Fibroblast of villous mesenchyme (primary cell): ENCODE measurements around the gene MEX3A. TPM values are rescaled to one million over a fixed set of nuclear protein-coding genes. Genes with fewer than 3 reads are reported as not detected.
A peak's percentile ranks its signal among the peaks of the same experiment; 100 is the strongest.

Experiments
- DNase-seq: peaks from one replicate; pipeline ENCODE4 v3.0.0-alpha.2; 2010; ENCODE audit warnings: low read depth
- H3K4me3 ChIP-seq: 2 replicates; pipeline ENCODE4 v1.5.1; 2011; ENCODE audit warnings: low read depth, mild to moderate bottlenecking, low read length
- CTCF ChIP-seq: IDR thresholded peaks from 2 replicates; pipeline ENCODE4 v1.5.1; 2012; ENCODE audit warnings: low read depth, mild to moderate bottlenecking, low read length; ENCODE audit not compliant: insufficient read depth
- total RNA-seq: library from RNA; depleted of rRNA; stranded (reverse); fragments of >200 nt; gene quantifications from 2 replicates; pipeline ENCODE4 v1.2.3, GENCODE V29; 2012

The MEX3A gene
- total RNA-seq, 1 donor = 1.7 TPM

DNA sequence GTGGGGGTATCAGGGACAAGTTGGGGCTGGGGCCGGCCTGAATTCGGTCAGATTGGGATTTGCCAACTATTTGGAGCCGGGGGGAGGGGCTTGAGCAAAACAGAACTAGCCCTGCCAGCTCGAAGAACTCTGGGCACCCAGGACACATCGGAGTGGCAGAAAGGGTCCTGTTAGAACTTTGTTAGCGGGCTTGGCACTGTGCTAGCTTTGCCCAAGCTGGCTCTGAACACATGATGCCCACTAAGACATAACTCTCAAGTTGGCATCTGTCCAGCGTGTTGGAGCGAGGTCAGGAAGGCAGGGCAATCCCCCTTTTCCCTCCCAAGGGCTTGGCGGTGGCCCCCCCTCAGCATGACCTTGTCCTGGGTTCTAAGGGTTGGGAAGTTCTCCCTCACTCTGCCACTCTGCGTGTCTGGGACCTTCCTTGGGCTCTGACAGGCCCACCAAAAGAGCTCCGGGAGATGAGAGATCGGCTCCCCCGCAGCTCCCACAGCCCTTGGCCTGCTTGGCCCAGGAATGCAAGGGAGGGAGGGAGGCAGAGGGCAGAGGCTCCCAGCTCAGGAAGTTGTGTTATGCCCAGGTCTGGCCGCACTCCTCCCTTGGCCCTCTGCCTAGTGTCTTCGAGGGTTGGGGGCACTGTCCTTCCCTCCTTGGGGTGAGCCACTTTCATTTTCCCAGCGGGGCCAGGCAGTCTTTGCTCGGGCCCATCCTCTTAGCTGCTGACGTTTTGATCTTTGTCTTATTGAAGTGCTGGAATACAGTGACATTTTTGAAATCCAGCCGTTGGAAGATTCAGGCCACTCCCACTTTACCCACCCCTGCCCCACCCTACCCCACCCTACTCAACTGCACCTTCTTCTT, 33.5 kb upstream of the MEX3A start:
- H3K4me3 ChIP-seq = peak overlapping the region; percentile 100
- DNase-seq = peak; percentile 71
- no peak for TF ChIP-seq CTCF

DNA sequence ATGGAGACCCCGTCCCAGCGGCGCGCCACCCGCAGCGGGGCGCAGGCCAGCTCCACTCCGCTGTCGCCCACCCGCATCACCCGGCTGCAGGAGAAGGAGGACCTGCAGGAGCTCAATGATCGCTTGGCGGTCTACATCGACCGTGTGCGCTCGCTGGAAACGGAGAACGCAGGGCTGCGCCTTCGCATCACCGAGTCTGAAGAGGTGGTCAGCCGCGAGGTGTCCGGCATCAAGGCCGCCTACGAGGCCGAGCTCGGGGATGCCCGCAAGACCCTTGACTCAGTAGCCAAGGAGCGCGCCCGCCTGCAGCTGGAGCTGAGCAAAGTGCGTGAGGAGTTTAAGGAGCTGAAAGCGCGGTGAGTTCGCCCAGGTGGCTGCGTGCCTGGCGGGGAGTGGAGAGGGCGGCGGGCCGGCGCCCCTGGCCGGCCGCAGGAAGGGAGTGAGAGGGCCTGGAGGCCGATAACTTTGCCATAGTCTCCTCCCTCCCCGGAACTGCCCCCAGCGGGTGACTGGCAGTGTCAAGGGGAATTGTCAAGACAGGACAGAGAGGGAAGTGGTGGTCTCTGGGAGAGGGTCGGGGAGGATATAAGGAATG, 32.8 kb upstream of the MEX3A start:
- no peak for TF ChIP-seq CTCF
- peak overlapping the region; percentile 100 for H3K4me3 ChIP-seq
- DNase-seq = no peak

GRCh38 chr1:156114101-156114918, 32.0 kb upstream of the MEX3A start, which contains the start of gene LMNA:
TSS of gene LMNA (plus strand) at chr1:156114711. CDS start at chr1:156114919, 208 bp downstream.
- TF ChIP-seq CTCF = no peak
- peak within 1 kb of the TSS; percentile 100 for H3K4me3 ChIP-seq
- DNase-seq = peak; percentile 95

DNA sequence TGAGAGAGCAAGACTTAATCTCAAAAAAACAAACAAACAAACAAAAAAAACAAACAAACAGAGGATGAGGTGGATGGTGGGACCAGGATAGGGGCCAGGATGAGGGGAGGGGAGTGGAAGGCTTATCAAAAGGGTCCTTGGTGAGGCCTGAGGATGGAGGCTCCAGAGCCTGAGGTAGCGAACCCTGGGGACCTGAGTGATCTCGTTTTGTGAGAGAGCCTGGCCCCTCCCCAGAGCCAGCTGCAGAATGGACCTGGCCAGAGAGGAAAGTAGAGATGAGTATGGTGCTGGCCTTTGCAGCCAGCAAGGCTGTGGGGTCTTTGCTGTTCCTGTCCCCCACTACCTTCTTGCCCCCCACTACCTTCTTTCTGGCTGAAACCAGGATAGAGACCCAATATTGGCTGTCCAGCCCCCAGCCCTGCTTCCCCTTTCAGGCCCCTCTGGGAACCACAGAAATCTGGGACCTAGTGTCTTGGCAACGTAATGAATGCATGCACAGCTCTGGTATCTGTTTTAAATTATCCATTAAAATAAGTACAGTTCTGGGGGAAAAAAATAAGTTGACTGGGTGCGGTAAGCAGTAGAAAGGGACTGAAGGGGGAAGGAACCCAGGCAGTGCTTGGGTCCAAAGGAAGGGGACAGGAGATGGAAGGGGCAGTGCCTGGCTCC, 31.2 kb upstream of the MEX3A start:
- no peak for TF ChIP-seq CTCF
- peak; percentile 41 for DNase-seq
- no peak overlapping the region for H3K4me3 ChIP-seq

DNA sequence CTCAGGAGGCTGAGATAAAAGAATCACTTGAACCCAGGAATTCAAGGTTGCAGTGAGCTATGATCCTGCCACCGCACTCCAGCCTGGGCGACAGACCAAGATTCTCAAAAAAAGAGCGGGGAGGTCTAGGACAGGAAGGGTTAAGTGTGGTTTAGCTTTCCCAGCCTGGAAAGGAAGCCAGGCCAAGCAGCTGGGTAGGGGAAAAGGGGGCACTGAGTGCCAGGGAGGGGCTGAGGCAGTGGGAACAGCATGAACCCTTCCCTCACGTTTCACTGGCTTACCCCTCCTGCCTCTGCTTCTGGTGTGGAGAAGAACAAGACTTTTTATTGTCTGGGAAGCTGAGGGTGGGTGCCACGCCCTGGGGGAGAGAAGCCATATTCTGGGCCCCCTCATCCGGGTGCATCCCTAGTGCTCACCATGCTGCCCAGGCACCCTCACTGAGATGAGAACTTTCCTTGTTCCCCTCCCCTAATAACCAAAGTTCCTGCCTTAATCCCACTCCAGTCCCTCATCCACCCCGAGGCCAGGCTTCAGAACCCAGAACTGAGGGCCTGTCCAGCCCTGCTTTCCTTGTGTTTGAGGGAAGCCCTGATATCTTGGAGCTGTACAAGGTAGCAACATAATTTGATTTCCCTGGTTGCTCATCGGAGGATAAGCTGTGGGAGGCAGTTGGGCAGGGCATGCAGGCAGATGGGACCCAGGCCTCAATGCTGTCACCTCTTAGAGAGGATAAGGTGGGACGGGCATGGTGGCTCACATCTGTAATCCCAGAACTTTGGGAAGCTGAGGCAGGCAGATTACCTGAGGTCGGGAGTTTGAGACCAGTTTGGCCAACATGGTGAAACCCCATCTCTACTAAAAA, 30.2 kb upstream of the MEX3A start:
- H3K4me3 ChIP-seq = no peak overlapping the region
- DNase-seq = no peak
- no peak for TF ChIP-seq CTCF
